Measurements from ENCODE around the gene ASXL3.

Gene ASXL3

DNA sequence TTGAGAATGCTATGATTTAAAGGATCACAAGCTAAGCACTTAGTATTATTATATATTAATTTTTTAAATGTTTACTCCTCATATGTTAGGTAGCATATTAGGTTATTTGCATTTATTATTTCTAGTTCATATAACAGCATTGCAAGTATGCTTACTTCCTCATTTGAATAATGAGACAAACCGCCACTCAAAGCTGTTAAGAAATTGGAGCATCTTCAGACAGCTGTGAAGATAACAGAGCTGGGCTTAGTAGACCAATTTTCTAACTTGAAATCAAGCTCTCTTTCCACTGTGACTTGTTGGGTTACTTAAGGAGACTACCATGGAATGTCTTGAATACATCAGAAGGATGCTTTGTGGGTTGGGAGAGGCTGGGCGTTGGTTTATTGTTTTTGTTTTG, 139.3 kb downstream of the ASXL3 start:
- Histone ChIP-seq H3K27me3 (ENCODE audit: control insufficient read depth, insufficient read depth, low read length) (no peaks in the 10 kb centered on the region), H3K36me3 (ENCODE audit: control insufficient read depth, insufficient read depth, low read length) (no peaks in the 10 kb centered on the region), H3K4me1 (ENCODE audit: control insufficient read depth, insufficient read depth, low read length) (no peaks in the 10 kb centered on the region), H3K4me3 (ENCODE audit: low read depth, low read length) (no peak overlapping the region), H3K9ac (ENCODE audit: low read depth, low read length) (no peak overlapping the region), H3K27ac (ENCODE audit: low read depth, low read length) (no peak overlapping the region), H3K9me3 (ENCODE audit: control insufficient read depth, insufficient read depth, low read length) (no peaks in the 10 kb centered on the region)

GRCh38 chr18:33720133-33720532, 142.1 kb downstream of the ASXL3 start:
- Histone ChIP-seq H3K36me3 (ENCODE audit: control insufficient read depth, insufficient read depth, low read length) (no peaks in the 10 kb centered on the region), H3K4me3 (ENCODE audit: low read depth, low read length) (no peak overlapping the region), H3K9me3 (ENCODE audit: control insufficient read depth, insufficient read depth, low read length) (no peaks in the 10 kb centered on the region), H3K4me1 (ENCODE audit: control insufficient read depth, insufficient read depth, low read length) (no peaks in the 10 kb centered on the region), H3K27ac (ENCODE audit: low read depth, low read length) (no peak overlapping the region), H3K27me3 (ENCODE audit: control insufficient read depth, insufficient read depth, low read length) (no peaks in the 10 kb centered on the region), H3K9ac (ENCODE audit: low read depth, low read length) (no peak overlapping the region)

- no peak overlapping the region for H3K27ac ChIP-seq (ENCODE audit: low read depth, low read length)
- H3K4me1 ChIP-seq (ENCODE audit: control insufficient read depth, insufficient read depth, low read length), result peaks cover 11% of the 10 kb centered on the region
- no peaks in the 10 kb centered on the region for H3K27me3 ChIP-seq (ENCODE audit: control insufficient read depth, insufficient read depth, low read length)
- no peak overlapping the region for H3K9ac ChIP-seq (ENCODE audit: low read depth, low read length)
- H3K36me3 ChIP-seq (ENCODE audit: control insufficient read depth, insufficient read depth, low read length), result no peaks in the 10 kb centered on the region
- H3K9me3 ChIP-seq (ENCODE audit: control insufficient read depth, insufficient read depth, low read length), result no peaks in the 10 kb centered on the region
- no peak overlapping the region for H3K4me3 ChIP-seq (ENCODE audit: low read depth, low read length)
Measured at GRCh38 chr18:33729556-33729955, 151.5 kb downstream of the ASXL3 start.

GRCh38 chr18:33733376-33733775, 155.4 kb downstream of the ASXL3 start:
- Histone ChIP-seq H3K9me3 (ENCODE audit: control insufficient read depth, insufficient read depth, low read length) (no peaks in the 10 kb centered on the region), H3K4me1 (ENCODE audit: control insufficient read depth, insufficient read depth, low read length) (peaks cover 22% of the 10 kb centered on the region), H3K9ac (ENCODE audit: low read depth, low read length) (no peak overlapping the region), H3K27ac (ENCODE audit: low read depth, low read length) (no peak overlapping the region), H3K27me3 (ENCODE audit: control insufficient read depth, insufficient read depth, low read length) (no peaks in the 10 kb centered on the region), H3K36me3 (ENCODE audit: control insufficient read depth, insufficient read depth, low read length) (no peaks in the 10 kb centered on the region), H3K4me3 (ENCODE audit: low read depth, low read length) (no peak overlapping the region)

DNA sequence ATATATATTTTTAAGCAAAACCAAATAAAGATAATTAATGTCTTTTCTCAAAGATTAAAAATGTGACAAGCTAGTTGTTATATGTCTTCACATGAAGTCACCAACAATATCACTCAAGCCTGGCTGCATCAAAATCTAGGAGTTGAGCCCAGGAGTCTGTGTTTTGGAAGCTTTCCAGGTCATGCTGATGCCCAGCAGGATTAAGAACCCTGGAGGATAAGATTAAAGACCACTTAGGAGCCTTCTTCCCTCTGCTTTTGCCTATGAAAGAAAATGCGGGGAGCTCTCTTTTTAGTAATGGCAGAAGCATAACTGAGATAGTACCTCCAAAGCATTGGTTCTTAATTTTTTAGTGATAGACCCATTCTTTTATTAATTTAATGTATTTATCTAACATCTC, 157.4 kb downstream of the ASXL3 start:
- Histone ChIP-seq H3K9ac (ENCODE audit: low read depth, low read length) (no peak overlapping the region), H3K4me3 (ENCODE audit: low read depth, low read length) (no peak overlapping the region), H3K27ac (ENCODE audit: low read depth, low read length) (no peak overlapping the region), H3K4me1 (ENCODE audit: control insufficient read depth, insufficient read depth, low read length) (peaks cover 22% of the 10 kb centered on the region), H3K27me3 (ENCODE audit: control insufficient read depth, insufficient read depth, low read length) (no peaks in the 10 kb centered on the region), H3K36me3 (ENCODE audit: control insufficient read depth, insufficient read depth, low read length) (no peaks in the 10 kb centered on the region), H3K9me3 (ENCODE audit: control insufficient read depth, insufficient read depth, low read length) (no peaks in the 10 kb centered on the region)

- no peak overlapping the region for H3K4me3 ChIP-seq (ENCODE audit: low read depth, low read length)
Measured at GRCh38 chr18:33741760-33742159, 163.7 kb downstream of the ASXL3 start.

GRCh38 chr18:33744032-33744697, 166.1 kb downstream of the ASXL3 start:
- H3K9ac ChIP-seq (ENCODE audit: low read depth, low read length), result no peak overlapping the region
- H3K27ac ChIP-seq (ENCODE audit: low read depth, low read length), result no peak overlapping the region

More at GRCh38 chr18:33741760-33742159, 163.7 kb downstream of the ASXL3 start:
- Histone ChIP-seq H3K9ac (ENCODE audit: low read depth, low read length) (no peak overlapping the region), H3K4me1 (ENCODE audit: control insufficient read depth, insufficient read depth, low read length) (no peaks in the 10 kb centered on the region; the same call in 1 of the 2 replicates), H3K36me3 (ENCODE audit: control insufficient read depth, insufficient read depth, low read length) (no peaks in the 10 kb centered on the region), H3K27ac (ENCODE audit: low read depth, low read length) (no peak overlapping the region), H3K27me3 (ENCODE audit: control insufficient read depth, insufficient read depth, low read length) (no peaks in the 10 kb centered on the region), H3K9me3 (ENCODE audit: control insufficient read depth, insufficient read depth, low read length) (no peaks in the 10 kb centered on the region)

DNA sequence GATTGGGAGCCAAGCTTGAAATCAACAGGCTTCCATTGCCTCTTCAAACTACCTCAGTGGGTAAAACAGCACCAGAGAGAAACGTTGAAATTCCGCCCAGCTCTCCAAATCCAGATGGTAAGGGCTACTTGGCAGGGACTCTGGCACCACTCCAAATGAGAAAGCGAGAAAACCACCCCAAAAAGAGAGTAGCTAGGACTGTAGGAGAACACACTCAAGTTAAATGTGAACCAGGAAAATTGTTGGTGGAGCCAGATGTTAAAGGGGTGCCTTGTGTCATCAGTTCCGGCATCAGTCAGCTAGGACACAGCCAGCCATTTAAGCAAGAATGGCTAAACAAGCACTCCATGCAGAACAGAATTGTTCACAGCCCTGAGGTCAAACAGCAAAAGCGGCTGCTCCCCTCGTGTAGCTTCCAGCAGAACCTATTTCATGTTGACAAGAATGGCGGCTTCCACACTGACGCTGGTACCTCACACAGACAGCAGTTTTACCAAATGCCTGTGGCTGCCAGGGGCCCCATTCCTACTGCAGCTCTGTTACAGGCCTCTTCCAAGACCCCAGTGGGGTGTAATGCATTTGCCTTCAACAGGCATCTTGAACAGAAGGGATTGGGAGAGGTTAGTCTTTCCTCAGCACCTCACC, 167.3 kb downstream of the ASXL3 start:
- no peak overlapping the region for H3K4me3 ChIP-seq (ENCODE audit: low read depth, low read length)
- H3K27me3 ChIP-seq (ENCODE audit: control insufficient read depth, insufficient read depth, low read length), result no peaks in the 10 kb centered on the region
- H3K36me3 ChIP-seq (ENCODE audit: control insufficient read depth, insufficient read depth, low read length), result no peaks in the 10 kb centered on the region
- H3K9me3 ChIP-seq (ENCODE audit: control insufficient read depth, insufficient read depth, low read length), result no peaks in the 10 kb centered on the region
- no peak overlapping the region for H3K9ac ChIP-seq (ENCODE audit: low read depth, low read length)
- no peak overlapping the region for H3K27ac ChIP-seq (ENCODE audit: low read depth, low read length)
- H3K4me1 ChIP-seq (ENCODE audit: control insufficient read depth, insufficient read depth, low read length), result peaks cover 3% of the 10 kb centered on the region; the same call in 1 of the 2 replicates

More at GRCh38 chr18:33744032-33744697, 166.1 kb downstream of the ASXL3 start:
- Histone ChIP-seq H3K4me1 (ENCODE audit: control insufficient read depth, insufficient read depth, low read length) (no peaks in the 10 kb centered on the region; the same call in 1 of the 2 replicates), H3K4me3 (ENCODE audit: low read depth, low read length) (no peak overlapping the region), H3K36me3 (ENCODE audit: control insufficient read depth, insufficient read depth, low read length) (no peaks in the 10 kb centered on the region), H3K27me3 (ENCODE audit: control insufficient read depth, insufficient read depth, low read length) (no peaks in the 10 kb centered on the region), H3K9me3 (ENCODE audit: control insufficient read depth, insufficient read depth, low read length) (no peaks in the 10 kb centered on the region)

GRCh38 chr18:33745871-33746545, 168.0 kb downstream of the ASXL3 start:
- Histone ChIP-seq H3K27me3 (ENCODE audit: control insufficient read depth, insufficient read depth, low read length) (no peaks in the 10 kb centered on the region), H3K36me3 (ENCODE audit: control insufficient read depth, insufficient read depth, low read length) (no peaks in the 10 kb centered on the region), H3K9me3 (ENCODE audit: control insufficient read depth, insufficient read depth, low read length) (no peaks in the 10 kb centered on the region), H3K4me3 (ENCODE audit: low read depth, low read length) (no peak overlapping the region), H3K4me1 (ENCODE audit: control insufficient read depth, insufficient read depth, low read length) (peaks cover 3% of the 10 kb centered on the region; the same call in 1 of the 2 replicates), H3K27ac (ENCODE audit: low read depth, low read length) (no peak overlapping the region), H3K9ac (ENCODE audit: low read depth, low read length) (no peak overlapping the region)

DNA sequence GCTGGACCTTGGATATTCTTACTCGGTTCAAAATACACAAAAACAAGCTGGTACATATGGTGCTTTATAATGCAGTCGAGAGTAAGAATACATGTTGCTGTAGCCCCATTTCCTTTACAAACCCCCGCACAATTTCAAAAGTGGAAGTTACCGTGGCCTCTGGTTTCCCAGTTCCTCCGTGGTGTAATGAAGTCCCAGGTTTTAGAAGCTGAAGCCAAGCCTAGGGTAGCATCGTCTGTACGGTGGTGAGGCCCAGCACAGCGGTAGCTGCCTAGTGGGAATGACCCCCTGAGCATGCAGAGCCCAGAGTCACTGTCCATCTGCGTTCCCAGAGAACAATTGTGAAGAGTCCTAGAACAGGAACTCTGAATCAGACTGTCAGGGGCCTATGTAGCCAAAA, 171.8 kb downstream of the ASXL3 start:
- Histone ChIP-seq H3K4me1 (ENCODE audit: control insufficient read depth, insufficient read depth, low read length) (peaks cover 3% of the 10 kb centered on the region; the same call in 1 of the 2 replicates), H3K4me3 (ENCODE audit: low read depth, low read length) (no peak overlapping the region), H3K27me3 (ENCODE audit: control insufficient read depth, insufficient read depth, low read length) (no peaks in the 10 kb centered on the region), H3K27ac (ENCODE audit: low read depth, low read length) (no peak overlapping the region), H3K9ac (ENCODE audit: low read depth, low read length) (no peak overlapping the region), H3K9me3 (ENCODE audit: control insufficient read depth, insufficient read depth, low read length) (no peaks in the 10 kb centered on the region), H3K36me3 (ENCODE audit: control insufficient read depth, insufficient read depth, low read length) (no peaks in the 10 kb centered on the region)

DNA sequence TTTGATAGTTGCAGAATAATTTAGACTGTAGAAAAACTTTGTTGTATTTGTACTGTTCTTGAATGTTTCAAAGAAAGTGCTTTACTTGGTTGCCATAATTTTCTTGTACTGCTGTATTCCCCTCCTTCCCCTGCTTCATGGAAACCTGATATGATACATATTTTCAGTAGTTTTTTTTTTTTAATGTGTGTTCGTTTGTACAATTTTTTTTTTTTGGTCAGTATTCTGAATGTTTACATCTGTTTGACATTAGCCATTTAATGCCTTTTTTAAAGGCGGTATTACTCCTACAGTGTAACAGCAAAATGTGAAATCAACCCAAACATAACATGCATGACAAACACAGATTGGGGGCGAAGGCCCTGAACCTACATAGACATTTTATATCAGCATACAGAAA, 172.3 kb downstream of the ASXL3 start:
- no peak overlapping the region for H3K9ac ChIP-seq (ENCODE audit: low read depth, low read length)
- H3K4me1 ChIP-seq (ENCODE audit: control insufficient read depth, insufficient read depth, low read length), result peaks cover 3% of the 10 kb centered on the region; the same call in 1 of the 2 replicates
- no peaks in the 10 kb centered on the region for H3K9me3 ChIP-seq (ENCODE audit: control insufficient read depth, insufficient read depth, low read length)
- no peak overlapping the region for H3K4me3 ChIP-seq (ENCODE audit: low read depth, low read length)
- no peak overlapping the region for H3K27ac ChIP-seq (ENCODE audit: low read depth, low read length)
- no peaks in the 10 kb centered on the region for H3K36me3 ChIP-seq (ENCODE audit: control insufficient read depth, insufficient read depth, low read length)
- no peaks in the 10 kb centered on the region for H3K27me3 ChIP-seq (ENCODE audit: control insufficient read depth, insufficient read depth, low read length)
